GOT3 (cell line): ENCODE data around the gene ZMYM1.
"Not testable (repeated sequence)": the region's sequence is repeated elsewhere in the genome, so short reads cannot be mapped to it uniquely, and the experiment has no call there.

Source experiments
- DNase-seq: peaks from one replicate; lab custom pipeline; 2025; ENCODE audit warnings: mixed read lengths; lab: John Stamatoyannopoulos, UW

Gene ZMYM1

GRCh38 chr1:35079003-35079930 is at the start of gene ZMYM1:
Gene ZMYM1, plus strand, starts transcription at chr1:35079385. Its CDS starts 14,603 bp downstream, at chr1:35093988.
- peak; percentile 29 for DNase-seq

- DNase-seq: no peak
Observed at GRCh38 chr1:35029761-35030160, 49.4 kb upstream of the ZMYM1 start.

GRCh38 chr1:35030338-35030737 is 48.8 kb upstream of the ZMYM1 start:
- DNase-seq: no peak

- DNase-seq: peak; percentile 2
Observed at GRCh38 chr1:35030756-35031446, 48.3 kb upstream of the ZMYM1 start.

- no peak for DNase-seq
Observed at GRCh38 chr1:35032384-35032739, 46.8 kb upstream of the ZMYM1 start.

- no peak for DNase-seq
Observed at GRCh38 chr1:35033346-35033745, 45.8 kb upstream of the ZMYM1 start.

GRCh38 chr1:35036621-35037020 is 42.6 kb upstream of the ZMYM1 start:
- DNase-seq: no peak

GRCh38 chr1:35037206-35037605 is 42.0 kb upstream of the ZMYM1 start:
- no peak for DNase-seq

GRCh38 chr1:35038723-35039122 is 40.5 kb upstream of the ZMYM1 start:
- no peak for DNase-seq

GRCh38 chr1:35043498-35043897 is 35.7 kb upstream of the ZMYM1 start:
- no peak for DNase-seq

- no peak for DNase-seq
Observed at GRCh38 chr1:35044431-35044830, 34.8 kb upstream of the ZMYM1 start.

- no peak for DNase-seq
Observed at GRCh38 chr1:35046730-35047129, 32.5 kb upstream of the ZMYM1 start.

GRCh38 chr1:35047188-35047858 is 31.9 kb upstream of the ZMYM1 start:
- peak; percentile 24 for DNase-seq

- no peak for DNase-seq
Observed at GRCh38 chr1:35049116-35049515, 30.1 kb upstream of the ZMYM1 start.

GRCh38 chr1:35053433-35053832 is 25.8 kb upstream of the ZMYM1 start:
- no peak for DNase-seq

- not testable (repeated sequence) for DNase-seq
Observed at GRCh38 chr1:35054282-35054681, 24.9 kb upstream of the ZMYM1 start.

- DNase-seq: not testable (repeated sequence)
Observed at GRCh38 chr1:35058321-35058720, 20.9 kb upstream of the ZMYM1 start.

GRCh38 chr1:35058988-35059387 is 20.2 kb upstream of the ZMYM1 start:
- DNase-seq: no peak

GRCh38 chr1:35062518-35063196 is 16.5 kb upstream of the ZMYM1 start:
- no peak for DNase-seq

- no peak for DNase-seq
Observed at GRCh38 chr1:35064265-35064664, 14.9 kb upstream of the ZMYM1 start.

- no peak for DNase-seq
Observed at GRCh38 chr1:35069746-35070145, 9.4 kb upstream of the ZMYM1 start.

- no peak for DNase-seq
Observed at GRCh38 chr1:35073265-35073811, 5.8 kb upstream of the ZMYM1 start.
